Retina (tissue), 1 donor: ENCODE data around the gene SH2D4B.

Source experiments
- DNase-seq: peaks from one replicate; pipeline ENCODE4 v3.0.0-alpha.2; 2016

SH2D4B gene

GRCh38 chr10:80504158-80504811 is 33.4 kb upstream of the SH2D4B start:
- DNase-seq: no peak

DNA sequence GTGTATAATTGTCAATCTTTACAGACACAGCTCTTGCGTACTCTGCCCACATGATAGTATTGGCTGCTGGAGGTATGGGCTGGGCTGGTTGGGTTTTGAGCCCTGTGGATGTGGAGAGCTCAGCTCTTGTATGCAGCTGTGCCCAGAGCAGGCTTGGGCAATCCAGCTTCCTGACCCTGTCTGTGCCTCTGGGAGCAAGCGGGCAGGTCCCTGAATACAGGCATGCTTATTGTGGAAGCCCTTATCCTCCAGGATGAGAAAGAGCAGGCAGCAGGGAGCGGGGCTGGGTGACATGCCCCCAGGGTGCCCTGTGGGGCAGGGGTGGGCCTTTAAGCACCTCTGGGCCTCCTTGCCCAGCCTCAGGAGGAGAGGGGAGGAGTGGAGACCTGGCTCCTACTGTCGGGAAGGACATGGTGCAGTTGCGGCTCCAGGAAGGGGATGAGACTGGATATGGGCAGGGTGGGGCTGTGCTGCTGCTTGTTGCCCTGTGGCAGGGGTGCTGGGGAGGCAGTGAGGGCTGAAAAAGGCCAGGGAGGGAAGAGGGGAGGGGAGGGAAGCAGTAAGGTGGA is 32.7 kb upstream of the SH2D4B start:
- DNase-seq: no peak

GRCh38 chr10:80506189-80506575 is 31.5 kb upstream of the SH2D4B start:
- DNase-seq: no peak

DNA sequence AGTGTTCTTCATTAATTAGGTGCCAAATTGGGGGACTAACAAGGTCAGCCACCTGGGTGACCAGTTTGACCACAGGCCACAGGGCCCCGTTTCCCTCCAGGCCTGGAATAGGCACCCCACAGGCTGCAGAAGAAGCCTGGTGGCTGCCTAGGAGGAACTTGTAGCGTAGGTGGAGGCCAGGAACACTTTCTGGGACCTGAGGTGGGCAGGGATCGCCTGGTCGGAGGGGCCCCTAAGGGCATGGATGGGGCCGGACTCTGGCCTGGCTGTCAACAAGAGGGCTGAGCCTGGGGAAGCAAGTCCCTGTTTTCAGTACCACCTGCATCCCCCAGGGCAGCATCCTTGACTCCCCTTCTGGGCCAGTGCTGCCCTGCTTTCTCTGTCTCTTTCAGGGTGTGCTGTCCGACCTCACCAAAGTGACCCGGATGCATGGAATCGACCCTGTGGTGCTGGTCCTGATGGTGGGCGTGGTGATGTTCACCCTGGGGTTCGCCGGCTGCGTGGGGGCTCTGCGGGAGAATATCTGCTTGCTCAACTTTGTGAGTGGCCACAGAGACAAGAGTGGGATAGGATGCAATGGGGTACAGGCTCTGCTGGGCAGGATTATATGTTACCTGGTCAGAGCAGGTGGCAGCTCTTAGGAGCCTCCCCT is 30.7 kb upstream of the SH2D4B start:
- no peak for DNase-seq

- DNase-seq: no peak
These were observed 28.6 kb upstream of the SH2D4B start for GRCh38 chr10:80509108-80509402.

GRCh38 chr10:80509403-80510161 is 28.1 kb upstream of the SH2D4B start:
- DNase-seq: no peak

- DNase-seq: no peak
These were observed 25.6 kb upstream of the SH2D4B start for GRCh38 chr10:80512031-80512526.

DNA sequence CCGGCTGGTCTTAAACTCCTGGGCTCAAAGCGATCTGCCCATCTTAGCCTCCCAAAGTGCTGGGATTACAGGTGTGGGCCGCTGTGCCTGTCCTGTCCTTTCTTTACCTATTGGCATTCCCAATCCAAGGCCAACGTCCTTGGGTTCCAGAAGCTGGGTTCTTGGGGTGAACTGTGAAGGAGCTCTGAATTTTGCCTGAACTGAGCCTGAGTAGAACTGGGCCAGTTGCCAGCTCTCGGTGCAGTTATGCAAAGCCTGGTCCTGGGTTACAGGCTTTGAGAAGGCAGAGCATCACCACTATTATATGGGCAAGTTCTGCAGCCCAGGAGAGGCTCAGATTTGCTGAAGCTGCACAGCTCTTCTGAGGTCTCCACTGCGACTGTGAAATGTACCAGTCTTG is 24.6 kb upstream of the SH2D4B start:
- no peak for DNase-seq

DNA sequence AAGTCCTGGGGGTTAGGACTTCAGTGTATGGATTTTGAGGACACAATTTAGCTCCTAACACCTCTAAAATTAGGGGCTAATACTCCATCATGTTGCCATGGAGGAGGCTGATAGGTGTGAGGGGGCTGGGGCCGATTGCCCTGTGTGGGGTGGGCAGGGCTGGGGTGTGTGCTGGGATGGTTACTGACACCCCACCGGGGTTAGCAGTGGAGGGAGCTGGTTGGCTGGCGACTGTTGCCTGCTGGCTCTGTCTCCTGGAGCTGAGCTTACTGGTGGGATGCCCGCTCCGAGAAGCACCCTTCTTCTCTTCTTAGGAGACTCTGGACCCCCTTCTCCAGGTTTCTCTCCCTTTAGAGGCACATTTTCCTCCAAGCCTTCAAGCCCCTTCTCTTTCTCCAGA is 22.2 kb upstream of the SH2D4B start:
- DNase-seq: no peak

- no peak for DNase-seq
These were observed 21.8 kb upstream of the SH2D4B start for GRCh38 chr10:80515941-80516340.

GRCh38 chr10:80516506-80517075 is 21.1 kb upstream of the SH2D4B start:
- DNase-seq: no peak

DNA sequence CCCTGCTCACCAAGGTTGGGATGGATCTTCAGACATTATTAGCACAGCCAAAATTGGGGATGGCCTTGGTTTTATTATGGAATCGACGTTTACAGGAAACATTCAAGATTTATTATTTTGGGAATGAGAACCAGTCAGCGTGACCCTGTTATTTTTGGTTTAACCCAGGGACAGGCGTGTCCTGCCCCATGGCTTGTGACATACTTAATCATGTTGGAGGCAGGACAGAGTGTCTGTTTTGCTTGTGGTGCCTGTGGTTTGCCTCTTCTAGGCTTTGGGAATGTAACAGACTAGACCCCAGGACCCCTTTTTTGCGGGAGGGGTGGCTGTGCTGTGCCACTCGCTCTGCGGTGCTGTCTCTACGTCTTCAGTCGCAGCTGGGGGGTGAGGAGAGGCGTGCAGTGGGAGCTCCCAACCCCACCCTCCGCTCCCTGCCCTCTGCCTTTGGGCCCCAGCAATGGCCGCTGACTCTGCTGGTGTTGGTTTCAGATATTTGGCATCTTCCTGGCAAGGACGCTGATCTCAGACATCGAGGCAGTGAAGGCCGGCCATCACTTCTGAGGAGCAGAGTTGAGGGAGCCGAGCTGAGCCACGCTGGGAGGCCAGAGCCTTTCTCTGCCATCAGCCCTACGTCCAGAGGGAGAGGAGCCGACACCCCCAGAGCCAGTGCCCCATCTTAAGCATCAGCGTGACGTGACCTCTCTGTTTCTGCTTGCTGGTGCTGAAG is 20.1 kb upstream of the SH2D4B start:
- DNase-seq: no peak

GRCh38 chr10:80518143-80518806 is 19.4 kb upstream of the SH2D4B start:
- no peak for DNase-seq

- DNase-seq: no peak
These were observed 18.8 kb upstream of the SH2D4B start for GRCh38 chr10:80518807-80519360.

DNA sequence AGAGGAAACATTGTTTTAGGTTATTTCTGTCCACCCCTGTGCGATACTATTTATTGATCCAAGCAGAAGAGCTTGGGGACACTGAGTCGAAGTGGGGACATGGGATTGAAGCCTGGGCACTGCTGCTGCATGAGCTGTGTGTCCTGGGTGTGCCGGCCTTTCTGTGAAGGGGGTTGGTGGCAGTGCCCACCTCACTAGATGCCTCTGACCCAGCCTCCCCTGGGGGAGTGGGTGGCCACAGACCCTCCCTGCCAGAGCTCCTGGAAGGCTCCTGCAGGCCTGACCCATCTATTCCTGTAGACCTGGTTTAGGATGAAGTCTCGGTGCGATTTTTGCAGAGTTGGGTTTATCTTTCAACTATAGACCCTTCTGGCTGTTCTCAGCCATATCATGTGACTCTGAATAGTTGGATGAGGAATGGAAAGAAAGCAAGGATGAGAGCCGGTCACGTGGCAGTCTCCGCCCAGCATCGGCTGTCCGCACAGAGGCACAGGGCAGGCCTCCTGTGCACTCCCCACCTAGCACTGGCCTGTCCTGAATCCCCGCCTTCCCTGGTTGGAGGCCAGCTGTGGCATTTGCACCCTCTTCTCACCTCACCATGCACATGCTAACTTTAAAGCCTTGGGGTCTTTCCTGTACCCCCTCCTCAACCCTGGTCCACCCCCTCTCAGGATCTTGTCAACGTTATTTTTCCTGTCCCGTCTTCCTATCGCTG is 17.6 kb upstream of the SH2D4B start:
- DNase-seq: no peak

- DNase-seq: no peak
These were observed 16.8 kb upstream of the SH2D4B start for GRCh38 chr10:80520661-80521470.

DNA sequence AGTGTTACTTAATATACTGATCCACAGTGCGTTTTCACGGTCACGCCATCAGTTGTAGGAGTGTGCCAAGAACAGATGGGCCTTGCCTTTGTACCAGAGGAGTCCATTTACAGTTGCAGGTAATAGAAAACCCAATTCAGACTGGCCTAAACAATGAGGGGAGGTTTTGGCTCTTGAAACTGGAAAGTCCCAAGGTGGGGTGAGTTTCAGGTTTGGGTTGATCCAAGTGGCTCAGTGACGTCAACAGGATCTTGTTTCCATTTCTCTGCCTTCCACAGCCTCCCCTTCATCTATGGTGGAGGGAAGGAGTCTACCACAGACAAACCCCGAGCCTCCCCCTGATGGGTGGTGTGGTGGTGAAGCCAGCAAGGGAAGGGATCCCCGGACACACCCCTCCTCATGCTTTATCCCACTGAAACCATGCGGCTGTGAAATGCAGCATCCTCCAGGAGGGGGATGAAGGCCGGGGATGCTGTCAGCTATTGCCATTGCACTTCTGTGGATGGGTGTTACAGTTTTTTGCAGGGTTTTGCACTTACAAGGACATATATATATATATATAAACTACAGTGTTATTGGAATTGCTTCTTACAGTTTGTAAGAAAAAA is 14.8 kb upstream of the SH2D4B start:
- no peak for DNase-seq

DNA sequence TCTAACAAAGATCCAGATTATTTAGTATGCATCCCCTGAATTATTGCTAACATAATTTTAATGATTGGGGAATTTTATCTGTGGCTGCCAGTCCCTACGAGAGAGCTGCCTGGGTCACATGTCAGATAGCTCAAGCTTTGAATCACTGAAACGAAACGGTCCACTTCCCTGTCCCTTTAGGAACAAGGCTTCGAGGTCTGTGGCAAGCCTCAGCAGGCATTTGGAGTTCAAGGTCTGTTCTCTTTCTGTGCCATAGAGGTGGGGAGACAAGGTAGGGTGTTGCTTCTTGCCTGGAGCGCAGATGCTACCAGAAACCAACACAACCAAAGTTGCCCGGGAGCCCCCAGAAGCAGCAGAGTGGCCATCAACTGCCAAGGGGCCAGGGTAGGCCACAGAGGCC is 13.9 kb upstream of the SH2D4B start:
- no peak for DNase-seq

- DNase-seq: no peak
These were observed 13.4 kb upstream of the SH2D4B start for GRCh38 chr10:80524190-80524909.
